ENCODE measurements around the gene XYLB. TPM values are rescaled to one million over a fixed set of nuclear protein-coding genes. Genes with fewer than 3 reads are reported as not detected.

XYLB gene
- total RNA-seq, 2 experiments from 2014 or later = 2.6 to 3.1 TPM

- Mint-ChIP-seq H3K27me3 (no peaks in the 10 kb centered on the region), H3K4me3 (no peak overlapping the region), H3K36me3 (peaks cover 19% of the 10 kb centered on the region), H3K4me1 (peaks cover 10% of the 10 kb centered on the region), H3K27ac (no peak overlapping the region), H3K9me3 (no peaks in the 10 kb centered on the region)
- POLR2A ChIA-PET = no interaction called here
- DNase-seq (no peak), ATAC-seq (ENCODE audit: low read depth) (no peak)
These were observed 14.9 kb downstream of the XYLB start for GRCh38 chr3:38361496-38361895.

GRCh38 chr3:38362825-38363224 is 16.2 kb downstream of the XYLB start:
- ATAC-seq (ENCODE audit: low read depth) (no peak), DNase-seq (no peak)
- Mint-ChIP-seq H3K4me3 (no peak overlapping the region), H3K36me3 (peaks cover 19% of the 10 kb centered on the region), H3K4me1 (peaks cover 10% of the 10 kb centered on the region), H3K27me3 (no peaks in the 10 kb centered on the region), H3K9me3 (no peaks in the 10 kb centered on the region), H3K27ac (no peak overlapping the region)
- POLR2A ChIA-PET = no interaction called here

- Mint-ChIP-seq H3K4me1 (peaks cover 10% of the 10 kb centered on the region), H3K27me3 (no peaks in the 10 kb centered on the region), H3K36me3 (peaks cover 27% of the 10 kb centered on the region), H3K4me3 (no peak overlapping the region), H3K9me3 (no peaks in the 10 kb centered on the region), H3K27ac (no peak overlapping the region)
- POLR2A ChIA-PET = no interaction called here
- DNase-seq = no peak
- ATAC-seq (ENCODE audit: low read depth) = no peak
These were observed 18.3 kb downstream of the XYLB start for GRCh38 chr3:38364721-38365400.

- H3K4me1 Mint-ChIP-seq = peaks cover 10% of the 10 kb centered on the region
- POLR2A ChIA-PET = no interaction called here
- no peaks in the 10 kb centered on the region for H3K9me3 Mint-ChIP-seq
- H3K36me3 Mint-ChIP-seq = peaks cover 27% of the 10 kb centered on the region
- no peaks in the 10 kb centered on the region for H3K27me3 Mint-ChIP-seq
- no peak overlapping the region for H3K4me3 Mint-ChIP-seq
- DNase-seq = no peak
- no peak overlapping the region for H3K27ac Mint-ChIP-seq
- no peak for ATAC-seq (ENCODE audit: low read depth)
These were observed 19.0 kb downstream of the XYLB start for GRCh38 chr3:38365469-38366062.

GRCh38 chr3:38366082-38366481 is 19.5 kb downstream of the XYLB start:
- Mint-ChIP-seq H3K4me3 (no peak overlapping the region), H3K4me1 (peaks cover 10% of the 10 kb centered on the region)
- POLR2A ChIA-PET = no interaction called here

GRCh38 chr3:38367779-38368178 is 21.2 kb downstream of the XYLB start:
- POLR2A ChIA-PET = no interaction called here
- no peaks in the 10 kb centered on the region for H3K9me3 Mint-ChIP-seq
- no peak overlapping the region for H3K27ac Mint-ChIP-seq
- DNase-seq (no peak), ATAC-seq (ENCODE audit: low read depth) (no peak)
- H3K36me3 Mint-ChIP-seq = peaks cover 27% of the 10 kb centered on the region
- no peak overlapping the region for H3K4me3 Mint-ChIP-seq
- peaks cover 10% of the 10 kb centered on the region for H3K4me1 Mint-ChIP-seq
- no peaks in the 10 kb centered on the region for H3K27me3 Mint-ChIP-seq

More at GRCh38 chr3:38366082-38366481, 19.5 kb downstream of the XYLB start:
- H3K36me3 Mint-ChIP-seq = peaks cover 27% of the 10 kb centered on the region
- no peaks in the 10 kb centered on the region for H3K9me3 Mint-ChIP-seq
- H3K27me3 Mint-ChIP-seq = no peaks in the 10 kb centered on the region
- DNase-seq (no peak), ATAC-seq (ENCODE audit: low read depth) (no peak)
- no peak overlapping the region for H3K27ac Mint-ChIP-seq

GRCh38 chr3:38368238-38368637 is 21.7 kb downstream of the XYLB start:
- peaks cover 27% of the 10 kb centered on the region for H3K36me3 Mint-ChIP-seq
- peaks cover 15% of the 10 kb centered on the region for H3K4me1 Mint-ChIP-seq
- no peaks in the 10 kb centered on the region for H3K27me3 Mint-ChIP-seq
- H3K4me3 Mint-ChIP-seq = no peak overlapping the region
- POLR2A ChIA-PET = no interaction called here
- DNase-seq (no peak), ATAC-seq (ENCODE audit: low read depth) (no peak)
- H3K27ac Mint-ChIP-seq = no peak overlapping the region
- no peaks in the 10 kb centered on the region for H3K9me3 Mint-ChIP-seq

- Mint-ChIP-seq H3K4me1 (peaks cover 20% of the 10 kb centered on the region), H3K27me3 (no peaks in the 10 kb centered on the region), H3K36me3 (peaks cover 22% of the 10 kb centered on the region), H3K4me3 (no peak overlapping the region), H3K27ac (no peak overlapping the region), H3K9me3 (no peaks in the 10 kb centered on the region)
- POLR2A ChIA-PET = interaction anchor here (0.6 kb wide), 1 partner anchor 252 kb away, joined by 3 read pairs; no protein-coding TSS in a partner anchor
- no peak for ATAC-seq (ENCODE audit: low read depth)
- no peak for DNase-seq
These were observed 22.6 kb downstream of the XYLB start for GRCh38 chr3:38369186-38369585.

- DNase-seq = no peak
- peaks cover 24% of the 10 kb centered on the region for H3K4me1 Mint-ChIP-seq
- H3K36me3 Mint-ChIP-seq = peaks cover 20% of the 10 kb centered on the region
- H3K4me3 Mint-ChIP-seq = no peak overlapping the region
- no peaks in the 10 kb centered on the region for H3K27me3 Mint-ChIP-seq
- H3K27ac Mint-ChIP-seq = no peak overlapping the region
- POLR2A ChIA-PET = no interaction called here
- H3K9me3 Mint-ChIP-seq = no peaks in the 10 kb centered on the region
- no peak for ATAC-seq (ENCODE audit: low read depth)
These were observed 23.6 kb downstream of the XYLB start for GRCh38 chr3:38370149-38370548.

GRCh38 chr3:38370861-38371260 is 24.3 kb downstream of the XYLB start:
- Mint-ChIP-seq H3K4me3 (no peak overlapping the region), H3K9me3 (no peaks in the 10 kb centered on the region), H3K4me1 (peaks cover 24% of the 10 kb centered on the region), H3K27me3 (no peaks in the 10 kb centered on the region), H3K27ac (no peak overlapping the region), H3K36me3 (peaks cover 20% of the 10 kb centered on the region)
- POLR2A ChIA-PET = no interaction called here
- ATAC-seq (ENCODE audit: low read depth) (no peak), DNase-seq (no peak)

GRCh38 chr3:38371541-38372213 is 25.1 kb downstream of the XYLB start:
- H3K9me3 Mint-ChIP-seq = no peaks in the 10 kb centered on the region
- no peak overlapping the region for H3K27ac Mint-ChIP-seq
- peaks cover 24% of the 10 kb centered on the region for H3K4me1 Mint-ChIP-seq
- H3K36me3 Mint-ChIP-seq = peaks cover 20% of the 10 kb centered on the region
- no peak for DNase-seq
- POLR2A ChIA-PET = no interaction called here
- H3K27me3 Mint-ChIP-seq = no peaks in the 10 kb centered on the region
- no peak overlapping the region for H3K4me3 Mint-ChIP-seq
- no peak for ATAC-seq (ENCODE audit: low read depth)

GRCh38 chr3:38372214-38372601 is 25.6 kb downstream of the XYLB start:
- no peak for DNase-seq
- H3K9me3 Mint-ChIP-seq = no peaks in the 10 kb centered on the region
- POLR2A ChIA-PET = no interaction called here
- H3K4me3 Mint-ChIP-seq = no peak overlapping the region
- peaks cover 24% of the 10 kb centered on the region for H3K36me3 Mint-ChIP-seq
- H3K27ac Mint-ChIP-seq = no peak overlapping the region
- peaks cover 24% of the 10 kb centered on the region for H3K4me1 Mint-ChIP-seq
- no peak for ATAC-seq (ENCODE audit: low read depth)
- no peaks in the 10 kb centered on the region for H3K27me3 Mint-ChIP-seq

- DNase-seq (peak; percentile 62), ATAC-seq (ENCODE audit: low read depth) (peak; percentile 66)
- Mint-ChIP-seq H3K27ac (peak overlapping the region; percentile 74), H3K36me3 (peaks cover 30% of the 10 kb centered on the region), H3K4me1 (peaks cover 24% of the 10 kb centered on the region), H3K4me3 (peak overlapping the region; percentile 53), H3K9me3 (peaks cover 1% of the 10 kb centered on the region), H3K27me3 (no peaks in the 10 kb centered on the region)
- POLR2A ChIA-PET = no interaction called here
These were observed 27.6 kb downstream of the XYLB start for GRCh38 chr3:38374221-38374620.

- POLR2A ChIA-PET = no interaction called here
- no peak overlapping the region for H3K27ac Mint-ChIP-seq
- H3K9me3 Mint-ChIP-seq = peaks cover 1% of the 10 kb centered on the region
- H3K36me3 Mint-ChIP-seq = peaks cover 39% of the 10 kb centered on the region
- peaks cover 24% of the 10 kb centered on the region for H3K4me1 Mint-ChIP-seq
- no peak for DNase-seq
- H3K4me3 Mint-ChIP-seq = no peak overlapping the region
- no peak for ATAC-seq (ENCODE audit: low read depth)
- no peaks in the 10 kb centered on the region for H3K27me3 Mint-ChIP-seq
These were observed 28.5 kb downstream of the XYLB start for GRCh38 chr3:38375072-38375471.
